Mucosa of stomach (tissue), 1 donor: Measurements from ENCODE around the gene SYT12.

Experiments used
- H3K27me3 ChIP-seq: one replicate; pipeline ENCODE4 v1.7.0; 2013; ENCODE audit warnings: mild to moderate bottlenecking, low read length; ENCODE audit not compliant: control insufficient read depth, insufficient read depth
- H3K36me3 ChIP-seq: one replicate; pipeline ENCODE4 v1.7.0; 2013; ENCODE audit warnings: low read length; ENCODE audit not compliant: control insufficient read depth, insufficient read depth
- H3K4me1 ChIP-seq: one replicate; pipeline ENCODE4 v1.7.0; 2013; ENCODE audit warnings: mild to moderate bottlenecking, low read length; ENCODE audit not compliant: control insufficient read depth, insufficient read depth
- H3K4me3 ChIP-seq: one replicate; pipeline ENCODE4 v1.7.0; 2013; ENCODE audit warnings: low read length
- H3K9ac ChIP-seq: one replicate; pipeline ENCODE4 v1.7.0; 2013; ENCODE audit warnings: mild to moderate bottlenecking, low read length, moderate library complexity
- H3K9me3 ChIP-seq: one replicate; pipeline ENCODE4 v1.7.0; 2013; ENCODE audit warnings: mild to moderate bottlenecking, low read length, moderate library complexity; ENCODE audit not compliant: control insufficient read depth
- donor health status: Pancreatic carcinoma.

Gene SYT12

GRCh38 chr11:67022961-67023956 is at the start of gene SYT12:
TSS of gene SYT12 (plus strand) at chr11:67023134. CDS start at chr11:67030145, 7,011 bp downstream.
- no peaks in the 10 kb centered on the region for H3K9me3 ChIP-seq
- no peaks in the 10 kb centered on the region for H3K36me3 ChIP-seq
- peaks cover 27% of the 10 kb centered on the region for H3K27me3 ChIP-seq
- peaks cover 24% of the 10 kb centered on the region for H3K4me1 ChIP-seq
- no peak within 1 kb of the TSS for H3K4me3 ChIP-seq
- no peak within 1 kb of the TSS for H3K9ac ChIP-seq

- no peaks in the 10 kb centered on the region for H3K9me3 ChIP-seq
- peaks cover 16% of the 10 kb centered on the region for H3K4me1 ChIP-seq
- H3K36me3 ChIP-seq = no peaks in the 10 kb centered on the region
- H3K4me3 ChIP-seq = no peak overlapping the region
- H3K9ac ChIP-seq = no peak overlapping the region
- H3K27me3 ChIP-seq = no peaks in the 10 kb centered on the region
These were observed 48.9 kb upstream of the SYT12 start for GRCh38 chr11:66973956-66974580.

GRCh38 chr11:66974724-66975404 is 48.1 kb upstream of the SYT12 start, which contains the start of gene C11orf86:
TSS of gene C11orf86 (plus strand) at chr11:66975304. CDS start at chr11:66975363, 59 bp downstream.
- Histone ChIP-seq H3K27me3 (no peaks in the 10 kb centered on the region), H3K4me3 (no peak within 1 kb of the TSS), H3K4me1 (peaks cover 16% of the 10 kb centered on the region), H3K36me3 (no peaks in the 10 kb centered on the region), H3K9me3 (no peaks in the 10 kb centered on the region), H3K9ac (peak within 1 kb of the TSS; percentile 1)

- no peaks in the 10 kb centered on the region for H3K36me3 ChIP-seq
- no peak overlapping the region for H3K4me3 ChIP-seq
- peaks cover 16% of the 10 kb centered on the region for H3K4me1 ChIP-seq
- no peaks in the 10 kb centered on the region for H3K27me3 ChIP-seq
- H3K9me3 ChIP-seq = no peaks in the 10 kb centered on the region
- H3K9ac ChIP-seq = peak overlapping the region; percentile 1
These were observed 47.4 kb upstream of the SYT12 start for GRCh38 chr11:66975405-66976027.

GRCh38 chr11:66976028-66976467 is 46.9 kb upstream of the SYT12 start:
- no peaks in the 10 kb centered on the region for H3K9me3 ChIP-seq
- H3K27me3 ChIP-seq = no peaks in the 10 kb centered on the region
- H3K36me3 ChIP-seq = no peaks in the 10 kb centered on the region
- no peak overlapping the region for H3K9ac ChIP-seq
- no peak overlapping the region for H3K4me3 ChIP-seq
- peaks cover 14% of the 10 kb centered on the region for H3K4me1 ChIP-seq

GRCh38 chr11:66976925-66977324 is 46.0 kb upstream of the SYT12 start:
- H3K9ac ChIP-seq = no peak overlapping the region
- no peaks in the 10 kb centered on the region for H3K9me3 ChIP-seq
- H3K4me1 ChIP-seq = peaks cover 8% of the 10 kb centered on the region
- H3K36me3 ChIP-seq = no peaks in the 10 kb centered on the region
- no peak overlapping the region for H3K4me3 ChIP-seq
- no peaks in the 10 kb centered on the region for H3K27me3 ChIP-seq

GRCh38 chr11:66978229-66978628 is 44.7 kb upstream of the SYT12 start:
- Histone ChIP-seq H3K9ac (no peak overlapping the region), H3K36me3 (no peaks in the 10 kb centered on the region), H3K4me1 (peaks cover 13% of the 10 kb centered on the region), H3K27me3 (no peaks in the 10 kb centered on the region), H3K9me3 (no peaks in the 10 kb centered on the region), H3K4me3 (no peak overlapping the region)

GRCh38 chr11:66978717-66979116 is 44.2 kb upstream of the SYT12 start:
- H3K4me3 ChIP-seq = no peak overlapping the region
- H3K9me3 ChIP-seq = no peaks in the 10 kb centered on the region
- H3K27me3 ChIP-seq = no peaks in the 10 kb centered on the region
- peaks cover 18% of the 10 kb centered on the region for H3K4me1 ChIP-seq
- no peak overlapping the region for H3K9ac ChIP-seq
- H3K36me3 ChIP-seq = no peaks in the 10 kb centered on the region

- Histone ChIP-seq H3K27me3 (no peaks in the 10 kb centered on the region), H3K36me3 (no peaks in the 10 kb centered on the region), H3K9ac (no peak overlapping the region), H3K4me1 (peaks cover 25% of the 10 kb centered on the region), H3K4me3 (no peak overlapping the region), H3K9me3 (no peaks in the 10 kb centered on the region)
These were observed 43.5 kb upstream of the SYT12 start for GRCh38 chr11:66979336-66979980.

GRCh38 chr11:66981976-66982578 is 40.9 kb upstream of the SYT12 start:
- no peaks in the 10 kb centered on the region for H3K27me3 ChIP-seq
- no peak overlapping the region for H3K4me3 ChIP-seq
- no peak overlapping the region for H3K9ac ChIP-seq
- H3K36me3 ChIP-seq = no peaks in the 10 kb centered on the region
- peaks cover 39% of the 10 kb centered on the region for H3K4me1 ChIP-seq
- H3K9me3 ChIP-seq = no peaks in the 10 kb centered on the region
